ENCODE results near the gene ALOXE3.

ALOXE3 gene

GRCh38 chr17:8155231-8155995, 37.1 kb upstream of the ALOXE3 start:
- Histone ChIP-seq H3F3A (ENCODE audit: insufficient read depth, low read length) (no peaks in the 10 kb centered on the region), H3K9ac (ENCODE audit: low read length) (peak overlapping the region; percentile 64), H3K27me3 (ENCODE audit: insufficient read depth, low read length) (no peaks in the 10 kb centered on the region), H3K4me2 (ENCODE audit: low read length) (peak overlapping the region; percentile 84), H3K79me2 (ENCODE audit: insufficient read depth, low read length) (no peaks in the 10 kb centered on the region), H3K9me2 (ENCODE audit: low read depth, low read length) (no peaks in the 10 kb centered on the region), H3K27ac (ENCODE audit: low read depth, low read length, poor library complexity, severe bottlenecking) (peak overlapping the region; percentile 63), H2AFZ (ENCODE audit: low read length) (no peak overlapping the region), H3K9me3 (ENCODE audit: low read length) (no peaks in the 10 kb centered on the region), H3K36me3 (ENCODE audit: insufficient read depth, low read length) (peaks cover 15% of the 10 kb centered on the region), H3K4me3 (ENCODE audit: low read depth, low read length, poor library complexity, severe bottlenecking) (peak overlapping the region; percentile 69), H3K4me1 (ENCODE audit: insufficient read depth, low read length, severe bottlenecking) (peaks cover 63% of the 10 kb centered on the region), H4K20me1 (ENCODE audit: insufficient read depth, low read length) (no peaks in the 10 kb centered on the region)
- TF ChIP-seq CTCF (IDR thresholded peaks at IDR 0.05; ENCODE audit: low read length) (no peak), EZH2 (IDR thresholded peaks at IDR 0.05; ENCODE audit: borderline replicate concordance, low read length) (no peak)

GRCh38 chr17:8154608-8155155, 36.4 kb upstream of the ALOXE3 start:
- Histone ChIP-seq H3K9me2 (ENCODE audit: low read depth, low read length) (no peaks in the 10 kb centered on the region), H3K79me2 (ENCODE audit: insufficient read depth, low read length) (no peaks in the 10 kb centered on the region), H3K9ac (ENCODE audit: low read length) (no peak overlapping the region; the same call in 1 of the 2 replicates), H3K27ac (ENCODE audit: low read depth, low read length, poor library complexity, severe bottlenecking) (peak overlapping the region; percentile 63), H3K4me3 (ENCODE audit: low read depth, low read length, poor library complexity, severe bottlenecking) (peak overlapping the region; percentile 69), H3K27me3 (ENCODE audit: insufficient read depth, low read length) (no peaks in the 10 kb centered on the region), H3K4me2 (ENCODE audit: low read length) (peak overlapping the region; percentile 84), H3K36me3 (ENCODE audit: insufficient read depth, low read length) (peaks cover 12% of the 10 kb centered on the region), H3K4me1 (ENCODE audit: insufficient read depth, low read length, severe bottlenecking) (peaks cover 57% of the 10 kb centered on the region), H3K9me3 (ENCODE audit: low read length) (no peaks in the 10 kb centered on the region), H2AFZ (ENCODE audit: low read length) (no peak overlapping the region), H3F3A (ENCODE audit: insufficient read depth, low read length) (no peaks in the 10 kb centered on the region), H4K20me1 (ENCODE audit: insufficient read depth, low read length) (no peaks in the 10 kb centered on the region)
- no peak for TF ChIP-seq CTCF (IDR thresholded peaks at IDR 0.05; ENCODE audit: low read length)
- no peak for TF ChIP-seq EZH2 (IDR thresholded peaks at IDR 0.05; ENCODE audit: borderline replicate concordance, low read length)

- Histone ChIP-seq H3F3A (ENCODE audit: insufficient read depth, low read length) (no peaks in the 10 kb centered on the region), H3K9me3 (ENCODE audit: low read length) (no peaks in the 10 kb centered on the region), H3K9ac (ENCODE audit: low read length) (peak overlapping the region; percentile 29; the same call in 1 of the 2 replicates), H2AFZ (ENCODE audit: low read length) (no peak overlapping the region), H3K36me3 (ENCODE audit: insufficient read depth, low read length) (peaks cover 13% of the 10 kb centered on the region), H3K27me3 (ENCODE audit: insufficient read depth, low read length) (no peaks in the 10 kb centered on the region), H3K9me2 (ENCODE audit: low read depth, low read length) (no peaks in the 10 kb centered on the region), H3K27ac (ENCODE audit: low read depth, low read length, poor library complexity, severe bottlenecking) (peak overlapping the region; percentile 63), H3K4me1 (ENCODE audit: insufficient read depth, low read length, severe bottlenecking) (peaks cover 57% of the 10 kb centered on the region), H3K4me3 (ENCODE audit: low read depth, low read length, poor library complexity, severe bottlenecking) (peak overlapping the region; percentile 28), H4K20me1 (ENCODE audit: insufficient read depth, low read length) (no peaks in the 10 kb centered on the region), H3K4me2 (ENCODE audit: low read length) (peak overlapping the region; percentile 58), H3K79me2 (ENCODE audit: insufficient read depth, low read length) (no peaks in the 10 kb centered on the region)
- TF ChIP-seq CTCF (IDR thresholded peaks at IDR 0.05; ENCODE audit: low read length), result no peak
- no peak for TF ChIP-seq EZH2 (IDR thresholded peaks at IDR 0.05; ENCODE audit: borderline replicate concordance, low read length)
These were observed 35.8 kb upstream of the ALOXE3 start for GRCh38 chr17:8153957-8154607.
